ENCODE results near the gene CD6.

DNA sequence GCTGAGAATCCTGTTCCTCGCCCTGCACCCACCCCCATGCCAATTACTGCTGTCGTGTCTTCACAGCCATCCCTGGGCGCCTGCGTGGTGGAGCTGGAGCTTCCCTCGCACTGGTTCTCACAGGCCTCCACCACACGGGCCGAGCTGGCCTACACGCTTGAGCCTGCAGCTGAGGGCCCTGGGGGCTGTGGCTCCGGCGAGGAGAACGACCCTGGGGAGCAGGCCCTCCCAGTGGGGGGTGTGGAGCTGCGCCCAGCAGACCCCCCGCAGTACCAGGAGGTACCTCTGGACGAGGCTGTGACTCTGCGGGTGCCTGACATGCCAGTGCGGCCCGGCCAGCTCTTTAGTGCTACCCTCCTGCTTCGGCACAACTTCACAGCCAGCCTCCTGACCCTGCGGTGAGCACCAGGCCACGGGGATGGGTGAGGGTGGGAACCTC, 42.9 kb upstream of the CD6 start:
- TF ChIP-seq, protein P1, sequence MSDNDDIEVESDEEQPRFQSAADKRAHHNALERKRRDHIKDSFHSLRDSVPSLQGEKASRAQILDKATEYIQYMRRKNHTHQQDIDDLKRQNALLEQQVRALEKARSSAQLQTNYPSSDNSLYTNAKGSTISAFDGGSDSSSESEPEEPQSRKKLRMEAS (IDR thresholded peaks at IDR 0.05) = no peak
- no peak for TF ChIP-seq SIN3A (conservative IDR thresholded peaks at IDR 0.05 in 1 of 2, IDR thresholded peaks at IDR 0.05 in 1 of 2; ENCODE audit: low read depth in 1 of 2, low read length in 2 of 2)
- TF ChIP-seq, protein P2, sequence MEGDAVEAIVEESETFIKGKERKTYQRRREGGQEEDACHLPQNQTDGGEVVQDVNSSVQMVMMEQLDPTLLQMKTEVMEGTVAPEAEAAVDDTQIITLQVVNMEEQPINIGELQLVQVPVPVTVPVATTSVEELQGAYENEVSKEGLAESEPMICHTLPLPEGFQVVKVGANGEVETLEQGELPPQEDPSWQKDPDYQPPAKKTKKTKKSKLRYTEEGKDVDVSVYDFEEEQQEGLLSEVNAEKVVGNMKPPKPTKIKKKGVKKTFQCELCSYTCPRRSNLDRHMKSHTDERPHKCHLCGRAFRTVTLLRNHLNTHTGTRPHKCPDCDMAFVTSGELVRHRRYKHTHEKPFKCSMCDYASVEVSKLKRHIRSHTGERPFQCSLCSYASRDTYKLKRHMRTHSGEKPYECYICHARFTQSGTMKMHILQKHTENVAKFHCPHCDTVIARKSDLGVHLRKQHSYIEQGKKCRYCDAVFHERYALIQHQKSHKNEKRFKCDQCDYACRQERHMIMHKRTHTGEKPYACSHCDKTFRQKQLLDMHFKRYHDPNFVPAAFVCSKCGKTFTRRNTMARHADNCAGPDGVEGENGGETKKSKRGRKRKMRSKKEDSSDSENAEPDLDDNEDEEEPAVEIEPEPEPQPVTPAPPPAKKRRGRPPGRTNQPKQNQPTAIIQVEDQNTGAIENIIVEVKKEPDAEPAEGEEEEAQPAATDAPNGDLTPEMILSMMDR (IDR thresholded peaks at IDR 0.05; ENCODE audit: control extremely low read depth in 1 of 3, insufficient read depth in 1 of 3, low read depth in 1 of 3, low read length in 3 of 3) = no peak
- no peak for TF ChIP-seq TBP (IDR thresholded peaks at IDR 0.05; ENCODE audit: low read depth, low read length)

Measured in H1 (cell line).